Stomach (tissue), 4 donors: ENCODE results near the gene STPG4.

Experiments used
- EP300 ChIP-seq: sonication (generic); formaldehyde crosslinking; IDR thresholded peaks from one replicate; pipeline ENCODE4 v1.6.1; 2017; ENCODE audit warnings: antibody characterized with exemption
- TF ChIP-seq, protein P1 (sequence below), 7 experiments: fragments of 450-650 bp in 4 of 7; fragments of 200-600 bp in 3 of 7; sonication (generic) in 3 of 7; IDR thresholded peaks; one replicate each; pipeline ENCODE4 v1.5.1; 2016 to 2019; ENCODE audit warnings: antibody characterized with exemption in 7 of 7, control low read depth in 2 of 7, mild to moderate bottlenecking in 1 of 7

GRCh38 chr2:47174733-47175361, 19.7 kb upstream of the STPG4 start:
- TF ChIP-seq, protein P1, sequence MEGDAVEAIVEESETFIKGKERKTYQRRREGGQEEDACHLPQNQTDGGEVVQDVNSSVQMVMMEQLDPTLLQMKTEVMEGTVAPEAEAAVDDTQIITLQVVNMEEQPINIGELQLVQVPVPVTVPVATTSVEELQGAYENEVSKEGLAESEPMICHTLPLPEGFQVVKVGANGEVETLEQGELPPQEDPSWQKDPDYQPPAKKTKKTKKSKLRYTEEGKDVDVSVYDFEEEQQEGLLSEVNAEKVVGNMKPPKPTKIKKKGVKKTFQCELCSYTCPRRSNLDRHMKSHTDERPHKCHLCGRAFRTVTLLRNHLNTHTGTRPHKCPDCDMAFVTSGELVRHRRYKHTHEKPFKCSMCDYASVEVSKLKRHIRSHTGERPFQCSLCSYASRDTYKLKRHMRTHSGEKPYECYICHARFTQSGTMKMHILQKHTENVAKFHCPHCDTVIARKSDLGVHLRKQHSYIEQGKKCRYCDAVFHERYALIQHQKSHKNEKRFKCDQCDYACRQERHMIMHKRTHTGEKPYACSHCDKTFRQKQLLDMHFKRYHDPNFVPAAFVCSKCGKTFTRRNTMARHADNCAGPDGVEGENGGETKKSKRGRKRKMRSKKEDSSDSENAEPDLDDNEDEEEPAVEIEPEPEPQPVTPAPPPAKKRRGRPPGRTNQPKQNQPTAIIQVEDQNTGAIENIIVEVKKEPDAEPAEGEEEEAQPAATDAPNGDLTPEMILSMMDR (IDR thresholded peaks at IDR 0.05): no peak
- no peak for TF ChIP-seq EP300
